A549 (cell line): ENCODE data around the gene CHAF1A. TPM values are rescaled to one million over a fixed set of nuclear protein-coding genes. Genes with fewer than 3 reads are reported as not detected.

Experiments used
- ATAC-seq, 2 experiments: fragments of 200-7000 bp in 1 of 2; fragments of >200 bp in 1 of 2; cut with Nextera tagmentation in 1 of 2; cut with Tn5 transposase in 1 of 2; 3 replicates each; pipeline versions ENCODE4 v1.8.0 to v1.9.1; 2018 to 2020; ENCODE audit warnings: mild to moderate bottlenecking in 1 of 2, moderate library complexity in 1 of 2
- CTCF ChIA-PET: fragments of 300-600 bp; sonication (Branson Sonifier 250); formaldehyde crosslinking; extraction: SDS; loops from one replicate; lab custom pipeline; 2021; ENCODE audit warnings: antibody characterized with exemption, inconsistent platforms; lab: Yijun Ruan, JAX
- POLR2A ChIA-PET: fragments of 350-600 bp; formaldehyde crosslinking; extraction: SDS; loops from one replicate; lab custom pipeline; 2021; ENCODE audit warnings: antibody characterized with exemption, inconsistent platforms; lab: Yijun Ruan, JAX
- DNase-seq, 2 experiments: peaks; one replicate each; pipeline versions ENCODE4 v3.0.0 to v3.0.0-alpha.2; 2011 to 2016; ENCODE audit warnings: low read depth in 1 of 2, low spot score in 1 of 2
- FAIRE-seq: peaks from 2 replicates; lab custom pipeline; 2011; peaks lifted over from hg19 to GRCh38; lab: Jason Lieb, UNC
- H3K27ac ChIP-seq, 2 experiments: fragments of >200 bp; sonication (Bioruptor Twin); formaldehyde crosslinking; 3 replicates each; pipeline ENCODE4 v1.5.1; 2016 to 2017
- H3K4me1 ChIP-seq: fragments of >200 bp; sonication (Bioruptor Twin); formaldehyde crosslinking; 3 replicates; pipeline ENCODE4 v1.6.1; 2016
- H3K4me2 ChIP-seq: fragments of >200 bp; sonication (Bioruptor Twin); formaldehyde crosslinking; 3 replicates; pipeline ENCODE4 v1.6.1; 2016
- H3K4me3 ChIP-seq: fragments of >200 bp; sonication (Bioruptor Twin); formaldehyde crosslinking; 3 replicates; pipeline ENCODE4 v1.5.1; 2016
- H3K9me3 ChIP-seq: fragments of >200 bp; sonication (Bioruptor Twin); formaldehyde crosslinking; 3 replicates; pipeline ENCODE4 v1.6.1; 2016
- BCL3 ChIP-seq: fragments of >200 bp; sonication (Bioruptor Twin); formaldehyde crosslinking; IDR thresholded peaks from 3 replicates; pipeline ENCODE4 v1.6.1; 2016
- EHF ChIP-seq: fragments of 250-450 bp; sonication (Bioruptor Pico); IDR thresholded peaks from 2 replicates; pipeline ENCODE4 v1.5.0; 2020; ENCODE audit warnings: mild to moderate bottlenecking
- ELK1 ChIP-seq: fragments of 150-350 bp; IDR thresholded peaks from 2 replicates; pipeline ENCODE4 v1.6.1; 2014; ENCODE audit warnings: low read depth, mild to moderate bottlenecking, low read length
- EP300 ChIP-seq, 2 experiments: fragments of >200 bp; sonication (Bioruptor Twin); formaldehyde crosslinking; IDR thresholded peaks; 2 replicates in 1 of 2; 3 replicates in 1 of 2; pipeline ENCODE4 v1.6.1; 2016 to 2017
- FOSL2 ChIP-seq, 2 experiments: fragments of 450-650 bp in 1 of 2; fragments of >200 bp in 1 of 2; sonication (Bioruptor Twin) in 1 of 2; formaldehyde crosslinking; IDR thresholded peaks; 2 replicates each; pipeline versions ENCODE4 v1.5.0 to v1.6.1; 2016 to 2020; ENCODE audit warnings: mild to moderate bottlenecking in 1 of 2, moderate library complexity in 1 of 2
- FOXS1 ChIP-seq: fragments of 250-450 bp; sonication (Bioruptor Pico); IDR thresholded peaks from 2 replicates; pipeline ENCODE4 v1.5.0; 2020; ENCODE audit warnings: mild to moderate bottlenecking, moderate library complexity
- JUN ChIP-seq, 2 experiments: fragments of >200 bp; sonication (Bioruptor Twin); formaldehyde crosslinking; IDR thresholded peaks; 2 replicates in 1 of 2; 3 replicates in 1 of 2; pipeline ENCODE4 v1.6.1; 2016 to 2017
- JUNB ChIP-seq: fragments of >200 bp; sonication (Bioruptor Twin); formaldehyde crosslinking; IDR thresholded peaks from 2 replicates; pipeline ENCODE4 v1.6.1; 2016
- MAX ChIP-seq: IDR thresholded peaks from 2 replicates; pipeline ENCODE4 v1.6.1; 2012
- MYC ChIP-seq: IDR thresholded peaks from 2 replicates; pipeline ENCODE4 v1.6.1; 2012; ENCODE audit warnings: mild to moderate bottlenecking, inconsistent platforms, low read length, improper control_type of control experiment, borderline replicate concordance
- PHF8 ChIP-seq: fragments of 200-600 bp; sonication (generic); IDR thresholded peaks from 2 replicates; pipeline ENCODE4 v1.6.1; 2016; ENCODE audit warnings: low read depth, mild to moderate bottlenecking, antibody characterized with exemption, moderate library complexity, borderline replicate concordance
- POLR2A ChIP-seq: IDR thresholded peaks from 2 replicates; pipeline ENCODE4 v1.6.1; 2012; ENCODE audit warnings: mild to moderate bottlenecking, low read length
- POLR2AphosphoS2 ChIP-seq: conservative IDR thresholded peaks from 2 replicates; pipeline ENCODE4 v1.6.1; 2012; ENCODE audit warnings: low read length, improper control_type of control experiment, inconsistent platforms
- RAD21 ChIP-seq, 2 experiments: fragments of >200 bp in 1 of 2; sonication (Bioruptor Twin) in 1 of 2; formaldehyde crosslinking in 1 of 2; IDR thresholded peaks in 1 of 2; conservative IDR thresholded peaks in 1 of 2; 2 replicates in 1 of 2; 3 replicates in 1 of 2; pipeline ENCODE4 v1.6.1; 2012 to 2018; ENCODE audit warnings: inconsistent platforms in 1 of 2
- SMC3 ChIP-seq: fragments of >200 bp; sonication (Bioruptor Twin); formaldehyde crosslinking; IDR thresholded peaks from 3 replicates; pipeline ENCODE4 v1.6.1; 2018; ENCODE audit warnings: inconsistent platforms
- SREBF2 ChIP-seq: fragments of 450-650 bp; IDR thresholded peaks from 2 replicates; pipeline ENCODE4 v1.6.1; 2014; ENCODE audit warnings: mild to moderate bottlenecking, moderate library complexity
- TP53 ChIP-seq: fragments of 250-450 bp; sonication (Bioruptor Pico); IDR thresholded peaks from 2 replicates; pipeline ENCODE4 v1.5.0; 2021; ENCODE audit warnings: mild to moderate bottlenecking, moderate library complexity
- WGBS: methylation state at CpG from one replicate; pipeline ENCODE4 v1.1.6; 2017; ENCODE audit errors: missing lambda C conversion rate; 5-methylcytosine and 5-hydroxymethylcytosine counted together
- polyA plus RNA-seq, 4 experiments: library from polyadenylated mRNA; depleted of rRNA in 3 of 4; stranded (reverse); fragments of >200 nt; fragmentation: RNase III in 1 of 4; extraction: RNeasy Plus Mini Kit Qiagen cat#74134 plus additional on column Dnase treatment in 1 of 4; gene quantifications; 2 replicates in 3 of 4; 3 replicates in 1 of 4; pipeline ENCODE4 v1.2.3, GENCODE V29; 2011 to 2017
- TF ChIP-seq, protein P1 (sequence below): fragments of >200 bp; sonication (Bioruptor Twin); formaldehyde crosslinking; IDR thresholded peaks from 3 replicates; pipeline ENCODE4 v1.5.1; 2016
- TF ChIP-seq, protein P2 (sequence below): fragments of >200 bp; sonication (Bioruptor Twin); formaldehyde crosslinking; IDR thresholded peaks from 2 replicates; pipeline ENCODE4 v1.6.1; 2016
- TF ChIP-seq, protein P3 (sequence below): fragments of 250-450 bp; sonication (Bioruptor Pico); IDR thresholded peaks from 2 replicates; pipeline ENCODE4 v1.5.0; 2021; ENCODE audit warnings: mild to moderate bottlenecking, moderate library complexity, borderline replicate concordance

CHAF1A gene
- polyA plus RNA-seq, 2 of the 4 experiments (the other 2 are of a cell fraction): 15.6 to 28.0 TPM

- Histone ChIP-seq H3K9me3 (no peaks in the 10 kb centered on the region), H3K4me3 (peak within 1 kb of the TSS; percentile 77), H3K4me2 (peak within 1 kb of the TSS; percentile 99), H3K27ac (peak within 1 kb of the TSS; percentile 88 to 99), H3K4me1 (peaks cover 26% of the 10 kb centered on the region)
- ChIA-PET POLR2A (interaction anchor here (1.0 kb wide), 1 partner anchor 25 kb away, joined by 3 read pairs; no protein-coding TSS in a partner anchor), CTCF (interaction anchor here (0.5 to 3.0 kb wide), 40 partner anchors 9 to 1824 kb away, joined by 3 to 51 read pairs (median 5); no protein-coding TSS in a partner anchor)
- WGBS: 7% methylated on average over 10 of the region's 90 CpGs
- DNase-seq: peak; percentile 69 to 94
- peak; percentile 72; the same call in 1 of the 2 replicates for TF ChIP-seq MYC
- peak; percentile 87 for TF ChIP-seq MAX
- TF ChIP-seq FOXS1 (CRISPR knock-in tag): no peak
- no peak for TF ChIP-seq JUNB
- TF ChIP-seq, protein P1, sequence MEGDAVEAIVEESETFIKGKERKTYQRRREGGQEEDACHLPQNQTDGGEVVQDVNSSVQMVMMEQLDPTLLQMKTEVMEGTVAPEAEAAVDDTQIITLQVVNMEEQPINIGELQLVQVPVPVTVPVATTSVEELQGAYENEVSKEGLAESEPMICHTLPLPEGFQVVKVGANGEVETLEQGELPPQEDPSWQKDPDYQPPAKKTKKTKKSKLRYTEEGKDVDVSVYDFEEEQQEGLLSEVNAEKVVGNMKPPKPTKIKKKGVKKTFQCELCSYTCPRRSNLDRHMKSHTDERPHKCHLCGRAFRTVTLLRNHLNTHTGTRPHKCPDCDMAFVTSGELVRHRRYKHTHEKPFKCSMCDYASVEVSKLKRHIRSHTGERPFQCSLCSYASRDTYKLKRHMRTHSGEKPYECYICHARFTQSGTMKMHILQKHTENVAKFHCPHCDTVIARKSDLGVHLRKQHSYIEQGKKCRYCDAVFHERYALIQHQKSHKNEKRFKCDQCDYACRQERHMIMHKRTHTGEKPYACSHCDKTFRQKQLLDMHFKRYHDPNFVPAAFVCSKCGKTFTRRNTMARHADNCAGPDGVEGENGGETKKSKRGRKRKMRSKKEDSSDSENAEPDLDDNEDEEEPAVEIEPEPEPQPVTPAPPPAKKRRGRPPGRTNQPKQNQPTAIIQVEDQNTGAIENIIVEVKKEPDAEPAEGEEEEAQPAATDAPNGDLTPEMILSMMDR: peak; percentile 99
- no peak for TF ChIP-seq ELK1
- TF ChIP-seq, protein P2, sequence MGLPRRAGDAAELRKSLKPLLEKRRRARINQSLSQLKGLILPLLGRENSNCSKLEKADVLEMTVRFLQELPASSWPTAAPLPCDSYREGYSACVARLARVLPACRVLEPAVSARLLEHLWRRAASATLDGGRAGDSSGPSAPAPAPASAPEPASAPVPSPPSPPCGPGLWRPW: no peak
- no peak for TF ChIP-seq SREBF2
- TF ChIP-seq POLR2AphosphoS2: no peak
- no peak for TF ChIP-seq EHF (CRISPR knock-in tag)
- TF ChIP-seq, protein P3, sequence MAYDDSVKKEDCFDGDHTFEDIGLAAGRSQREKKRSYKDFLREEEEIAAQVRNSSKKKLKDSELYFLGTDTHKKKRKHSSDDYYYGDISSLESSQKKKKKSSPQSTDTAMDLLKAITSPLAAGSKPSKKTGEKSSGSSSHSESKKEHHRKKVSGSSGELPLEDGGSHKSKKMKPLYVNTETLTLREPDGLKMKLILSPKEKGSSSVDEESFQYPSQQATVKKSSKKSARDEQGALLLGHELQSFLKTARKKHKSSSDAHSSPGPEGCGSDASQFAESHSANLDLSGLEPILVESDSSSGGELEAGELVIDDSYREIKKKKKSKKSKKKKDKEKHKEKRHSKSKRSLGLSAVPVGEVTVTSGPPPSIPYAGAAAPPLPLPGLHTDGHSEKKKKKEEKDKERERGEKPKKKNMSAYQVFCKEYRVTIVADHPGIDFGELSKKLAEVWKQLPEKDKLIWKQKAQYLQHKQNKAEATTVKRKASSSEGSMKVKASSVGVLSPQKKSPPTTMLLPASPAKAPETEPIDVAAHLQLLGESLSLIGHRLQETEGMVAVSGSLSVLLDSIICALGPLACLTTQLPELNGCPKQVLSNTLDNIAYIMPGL (CRISPR knock-in tag): no peak
- 0 out of 3 replicates have a peak, but pooled peaks have one; percentile 53 for TF ChIP-seq BCL3
- no peak for TF ChIP-seq FOSL2 (IDR thresholded peaks at IDR 0.05)
- peak; percentile 35; the same call in 1 of the 2 replicates for TF ChIP-seq FOSL2 (CRISPR knock-in tag; IDR thresholded peaks at IDR 0.05)
- peak; percentile 53 for TF ChIP-seq POLR2A
- TF ChIP-seq EP300 (IDR thresholded peaks at IDR 0.05): no peak
- peak; percentile 79 for TF ChIP-seq SMC3
- TF ChIP-seq PHF8: peak; percentile 58; the same call in 1 of the 2 replicates
- TF ChIP-seq TP53 (CRISPR knock-in tag): no peak
- TF ChIP-seq RAD21 (conservative IDR thresholded peaks at IDR 0.05 in 1 of 2, IDR thresholded peaks at IDR 0.05 in 1 of 2): peak; percentile 39 to 68; a peak in 4 of 5 replicates
- TF ChIP-seq JUN (IDR thresholded peaks at IDR 0.05): peak; percentile 44 to 78; a peak in 2 of 5 replicates
- FAIRE-seq: no peak
- ATAC-seq: peak; percentile 68 to 78
Measured at GRCh38 chr19:4400135-4400936, 2.1 kb upstream of the CHAF1A start, which contains the start of gene SH3GL1. TSS of gene SH3GL1 (minus strand) at chr19:4400547. CDS start at chr19:4400368, 179 bp downstream.
